ENCODE measurements around the gene SCAMP5. TPM values are rescaled to one million over a fixed set of nuclear protein-coding genes. Genes with fewer than 3 reads are reported as not detected.

Gene SCAMP5
- total RNA-seq, 6 experiments from 2014 or later, result 0.53 to 15.7 (median 7.7) TPM

DNA sequence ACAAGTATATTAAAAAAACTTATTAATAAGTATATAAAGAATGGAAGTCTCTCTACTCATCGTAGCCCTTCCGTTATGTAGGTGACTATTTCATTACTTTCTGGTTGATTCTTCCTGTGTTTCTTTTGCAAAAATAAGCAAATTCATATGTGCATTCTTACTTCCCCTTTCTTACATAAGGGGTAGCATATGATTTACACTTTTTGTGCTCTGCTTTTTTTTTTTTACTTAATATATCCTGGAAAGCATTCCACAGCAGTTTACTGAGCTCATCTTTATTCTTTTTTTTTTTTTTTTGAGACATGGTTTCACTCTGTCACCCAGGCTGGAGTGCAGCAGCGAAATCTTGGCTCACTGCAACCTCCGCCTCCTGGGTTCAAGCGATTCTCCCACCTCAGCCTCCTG is 12.9 kb downstream of the SCAMP5 start:
- TF ChIP-seq, protein P1, sequence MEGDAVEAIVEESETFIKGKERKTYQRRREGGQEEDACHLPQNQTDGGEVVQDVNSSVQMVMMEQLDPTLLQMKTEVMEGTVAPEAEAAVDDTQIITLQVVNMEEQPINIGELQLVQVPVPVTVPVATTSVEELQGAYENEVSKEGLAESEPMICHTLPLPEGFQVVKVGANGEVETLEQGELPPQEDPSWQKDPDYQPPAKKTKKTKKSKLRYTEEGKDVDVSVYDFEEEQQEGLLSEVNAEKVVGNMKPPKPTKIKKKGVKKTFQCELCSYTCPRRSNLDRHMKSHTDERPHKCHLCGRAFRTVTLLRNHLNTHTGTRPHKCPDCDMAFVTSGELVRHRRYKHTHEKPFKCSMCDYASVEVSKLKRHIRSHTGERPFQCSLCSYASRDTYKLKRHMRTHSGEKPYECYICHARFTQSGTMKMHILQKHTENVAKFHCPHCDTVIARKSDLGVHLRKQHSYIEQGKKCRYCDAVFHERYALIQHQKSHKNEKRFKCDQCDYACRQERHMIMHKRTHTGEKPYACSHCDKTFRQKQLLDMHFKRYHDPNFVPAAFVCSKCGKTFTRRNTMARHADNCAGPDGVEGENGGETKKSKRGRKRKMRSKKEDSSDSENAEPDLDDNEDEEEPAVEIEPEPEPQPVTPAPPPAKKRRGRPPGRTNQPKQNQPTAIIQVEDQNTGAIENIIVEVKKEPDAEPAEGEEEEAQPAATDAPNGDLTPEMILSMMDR (IDR thresholded peaks at IDR 0.05), result no peak
- no peak for TF ChIP-seq POLR2A (IDR thresholded peaks at IDR 0.05)
- Histone ChIP-seq H3K27me3 (no peaks in the 10 kb centered on the region), H3K27ac (no peak overlapping the region), H3K4me3 (no peak overlapping the region), H3K36me3 (no peaks in the 10 kb centered on the region), H3K4me1 (no peaks in the 10 kb centered on the region), H3K9me3 (no peaks in the 10 kb centered on the region)
- intact Hi-C loops (cut with DNase I), result no loop called here
- peak in 1 of 4 donors; percentile 24 for ATAC-seq
- no peak for DNase-seq
- 43% methylated on average over 5 of the region's 5 CpGs for WGBS (ENCODE audit: insufficient coverage, low coverage, low lambda C conversion rate, missing lambda C conversion rate)

DNA sequence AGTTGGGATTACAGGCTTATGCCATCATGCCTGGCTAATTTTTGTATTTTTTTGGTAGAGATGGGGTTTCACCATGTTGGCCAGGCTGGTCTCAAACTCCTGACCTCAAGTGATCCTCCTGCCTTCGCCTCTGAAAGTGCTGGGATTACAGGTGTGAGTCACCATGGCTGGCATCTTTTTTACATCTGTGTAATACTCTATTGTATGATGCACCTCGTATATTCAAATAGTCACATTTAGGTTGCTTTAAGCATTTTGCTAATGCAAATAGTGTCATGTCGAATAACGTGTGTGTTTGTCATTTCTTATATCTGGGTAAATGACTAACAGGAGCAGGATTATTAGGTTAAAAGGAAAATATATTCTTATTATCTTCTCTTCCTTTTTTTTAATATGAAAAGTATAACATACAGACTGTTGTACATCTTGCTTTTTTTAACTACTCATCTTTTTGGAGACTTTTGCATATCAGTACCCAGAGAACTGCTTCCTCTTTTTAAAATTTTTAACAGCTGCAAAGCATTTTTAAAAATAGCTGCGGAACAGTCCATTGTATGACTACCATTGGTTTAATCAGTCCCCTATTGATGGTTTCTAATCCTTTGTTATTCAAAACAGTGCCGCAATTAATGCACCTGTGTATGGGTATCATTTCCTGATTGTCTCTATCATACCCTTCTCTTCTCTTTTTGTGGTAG is 13.4 kb downstream of the SCAMP5 start:
- Histone ChIP-seq H3K36me3 (no peaks in the 10 kb centered on the region), H3K27ac (no peak overlapping the region), H3K4me1 (no peaks in the 10 kb centered on the region), H3K4me3 (no peak overlapping the region), H3K9me3 (no peaks in the 10 kb centered on the region), H3K27me3 (no peaks in the 10 kb centered on the region)
- ATAC-seq, result peak in 1 of 4 donors; percentile 47
- TF ChIP-seq POLR2A (IDR thresholded peaks at IDR 0.05), result no peak
- TF ChIP-seq, protein P1 (IDR thresholded peaks at IDR 0.05), result no peak
- DNase-seq, result no peak
- WGBS (ENCODE audit: insufficient coverage, low coverage, low lambda C conversion rate, missing lambda C conversion rate), result 72% methylated on average over 6 of the region's 6 CpGs
- intact Hi-C loops (cut with DNase I), result no loop called here

DNA sequence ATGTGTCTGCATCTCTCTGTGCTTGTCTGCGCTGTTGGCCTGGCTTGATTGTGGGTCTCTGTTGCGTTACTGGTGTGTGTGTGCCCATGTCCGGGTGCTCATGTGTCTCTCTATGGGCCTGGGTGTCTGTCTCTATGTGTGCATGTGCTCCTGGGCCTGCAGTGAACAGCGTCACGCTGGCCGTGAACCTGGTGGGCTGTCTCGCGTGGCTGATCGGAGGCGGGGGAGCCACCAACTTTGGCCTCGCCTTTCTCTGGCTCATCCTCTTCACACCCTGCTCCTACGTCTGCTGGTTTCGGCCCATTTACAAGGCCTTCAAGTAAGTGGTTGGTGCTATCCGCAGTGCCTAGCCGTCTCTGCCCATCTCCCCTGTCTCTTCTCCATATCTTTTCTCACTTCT is 21.1 kb downstream of the SCAMP5 start:
- TF ChIP-seq, protein P1 (IDR thresholded peaks at IDR 0.05), result no peak
- TF ChIP-seq POLR2A (IDR thresholded peaks at IDR 0.05), result no peak
- no peaks in the 10 kb centered on the region for H3K27me3 ChIP-seq
- no peak overlapping the region for H3K4me3 ChIP-seq
- ATAC-seq (no peak), DNase-seq (no peak)
- H3K4me1 ChIP-seq, result no peaks in the 10 kb centered on the region
- no peak overlapping the region for H3K27ac ChIP-seq
- WGBS (ENCODE audit: insufficient coverage, low coverage, low lambda C conversion rate, missing lambda C conversion rate), result 92% methylated on average over 5 of the region's 15 CpGs
- H3K9me3 ChIP-seq, result no peaks in the 10 kb centered on the region
- intact Hi-C loops (cut with DNase I), result loop anchor here in 1 of 2 donors (10.0 kb wide), 1 partner anchor 288 kb away; no protein-coding TSS in a partner anchor
- no peaks in the 10 kb centered on the region for H3K36me3 ChIP-seq

DNA sequence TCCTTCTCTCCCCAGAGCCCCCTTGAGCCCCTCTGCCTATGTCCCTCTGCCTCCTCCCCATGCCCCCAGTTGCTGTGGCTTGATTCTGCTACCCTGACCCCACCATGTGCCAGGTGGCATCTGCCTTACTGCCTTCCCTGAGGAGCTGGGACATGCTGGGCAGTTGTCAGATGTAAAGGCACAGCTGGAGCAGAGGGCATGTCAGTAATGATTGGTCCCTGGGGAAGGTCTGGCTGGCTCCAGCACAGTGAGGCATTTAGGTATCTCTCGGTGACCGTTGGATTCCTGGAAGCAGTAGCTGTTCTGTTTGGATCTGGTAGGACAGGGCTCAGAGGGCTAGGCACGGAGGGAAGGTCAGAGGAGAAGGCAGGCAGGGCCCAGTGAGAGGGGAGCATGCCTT is 24.6 kb downstream of the SCAMP5 start:
- H3K27ac ChIP-seq, result no peak overlapping the region
- WGBS (ENCODE audit: insufficient coverage, low coverage, low lambda C conversion rate, missing lambda C conversion rate), result no CpG with 5 or more reads among the region's 3 CpGs

More for the DNA sequence above, 24.6 kb downstream of the SCAMP5 start:
- Histone ChIP-seq H3K4me3 (no peak overlapping the region), H3K36me3 (no peaks in the 10 kb centered on the region), H3K27me3 (no peaks in the 10 kb centered on the region), H3K9me3 (no peaks in the 10 kb centered on the region), H3K4me1 (peaks cover 0 to 10% (median 5%) of the 10 kb centered on the region in 4 donors)
- ATAC-seq (no peak), DNase-seq (no peak)
- TF ChIP-seq, protein P1 (IDR thresholded peaks at IDR 0.05), result no peak
- TF ChIP-seq POLR2A (IDR thresholded peaks at IDR 0.05), result no peak
- intact Hi-C loops (cut with DNase I), result loop anchor here (10.0 kb wide), 1 partner anchor 285 kb away; no protein-coding TSS in a partner anchor

Data from right lobe of liver (tissue), 6 donors.